ENCODE data around the gene TPRA1. TPM values are rescaled to one million over a fixed set of nuclear protein-coding genes. Genes with fewer than 3 reads are reported as not detected.
"Not testable (repeated sequence)": the region's sequence is repeated elsewhere in the genome, so short reads cannot be mapped to it uniquely, and the experiment has no call there.

Gene TPRA1
- total and polyA plus RNA-seq, 7 donors: 20.7 to 26.7 (median 24.2) TPM

DNA sequence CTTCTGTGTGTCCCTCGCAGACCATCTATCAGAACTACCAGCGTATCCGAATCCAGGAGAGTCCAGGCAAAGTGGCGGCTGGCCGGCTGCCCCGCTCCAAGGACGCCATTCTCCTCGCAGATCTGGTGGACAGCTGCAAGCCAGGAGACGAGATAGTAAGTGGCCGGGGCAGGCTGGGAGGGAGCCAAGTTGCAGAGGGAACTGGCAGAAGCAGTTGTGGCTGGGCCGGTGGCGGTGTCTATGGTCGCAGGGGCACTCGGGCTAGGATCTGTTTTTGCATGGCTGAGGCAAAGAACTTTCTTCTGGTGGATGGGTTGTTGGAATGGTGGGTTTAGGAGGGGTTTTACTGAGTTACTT is 17.8 kb upstream of the TPRA1 start:
- H3K27ac ChIP-seq: peak overlapping the region; percentile 72

DNA sequence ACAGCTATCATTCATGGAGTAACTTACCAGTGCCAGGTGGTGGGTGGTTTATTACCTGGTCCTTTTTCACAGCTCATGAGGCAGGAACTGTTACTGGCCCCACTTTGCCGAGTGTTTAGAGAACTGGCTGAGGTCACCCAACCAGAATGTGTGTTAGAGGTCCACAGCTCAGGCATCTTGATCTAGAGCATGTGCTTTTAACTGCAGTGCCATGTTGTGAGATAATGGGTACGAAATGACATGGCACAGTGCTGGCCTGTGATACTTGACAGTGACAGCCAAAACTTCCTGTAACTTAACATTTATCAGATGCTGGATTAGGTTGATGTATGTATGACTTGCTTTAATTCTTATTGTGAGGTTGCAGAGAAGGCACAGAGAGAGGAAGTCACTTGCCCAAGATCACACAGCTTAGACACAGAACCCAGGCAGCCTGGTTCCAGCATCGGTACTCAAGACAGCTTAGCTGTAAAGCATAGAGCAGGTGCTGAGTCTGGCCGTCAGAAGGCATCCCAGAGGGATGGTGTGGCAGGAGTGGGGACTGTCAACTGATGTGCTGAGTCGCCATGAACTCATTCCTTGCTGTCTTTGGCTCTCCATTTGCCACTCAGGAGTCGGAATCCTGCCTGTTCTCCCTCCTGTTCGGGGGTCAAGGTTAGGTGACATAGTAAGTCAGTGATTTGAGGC is 17.3 kb upstream of the TPRA1 start:
- H3K4me3 ChIP-seq: peak overlapping the region; percentile 28
- H3K4me1 ChIP-seq: peaks cover 23% of the 10 kb centered on the region
- H3K36me3 ChIP-seq (ENCODE audit: insufficient read depth in 1 of 2, low read depth in 1 of 2): peaks cover 0 to 14% of the 10 kb centered on the region in 2 donors
- ATAC-seq (peak; percentile 24 to 48 (median 40)), DNase-seq (peak in 1 of 2 donors; percentile 15)
- intact Hi-C loops (cut with DNase I): no loop called here
- no peaks in the 10 kb centered on the region for H3K27me3 ChIP-seq (ENCODE audit: insufficient read depth in 3 of 3, low read length in 2 of 3)
- WGBS, 3 donors: 42 to 52% (median 43%) methylated on average over 7 of the region's 7 CpGs
- TF ChIP-seq, protein P1, sequence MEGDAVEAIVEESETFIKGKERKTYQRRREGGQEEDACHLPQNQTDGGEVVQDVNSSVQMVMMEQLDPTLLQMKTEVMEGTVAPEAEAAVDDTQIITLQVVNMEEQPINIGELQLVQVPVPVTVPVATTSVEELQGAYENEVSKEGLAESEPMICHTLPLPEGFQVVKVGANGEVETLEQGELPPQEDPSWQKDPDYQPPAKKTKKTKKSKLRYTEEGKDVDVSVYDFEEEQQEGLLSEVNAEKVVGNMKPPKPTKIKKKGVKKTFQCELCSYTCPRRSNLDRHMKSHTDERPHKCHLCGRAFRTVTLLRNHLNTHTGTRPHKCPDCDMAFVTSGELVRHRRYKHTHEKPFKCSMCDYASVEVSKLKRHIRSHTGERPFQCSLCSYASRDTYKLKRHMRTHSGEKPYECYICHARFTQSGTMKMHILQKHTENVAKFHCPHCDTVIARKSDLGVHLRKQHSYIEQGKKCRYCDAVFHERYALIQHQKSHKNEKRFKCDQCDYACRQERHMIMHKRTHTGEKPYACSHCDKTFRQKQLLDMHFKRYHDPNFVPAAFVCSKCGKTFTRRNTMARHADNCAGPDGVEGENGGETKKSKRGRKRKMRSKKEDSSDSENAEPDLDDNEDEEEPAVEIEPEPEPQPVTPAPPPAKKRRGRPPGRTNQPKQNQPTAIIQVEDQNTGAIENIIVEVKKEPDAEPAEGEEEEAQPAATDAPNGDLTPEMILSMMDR (IDR thresholded peaks at IDR 0.05): no peak
- no peaks in the 10 kb centered on the region for H3K9me3 ChIP-seq
- peak overlapping the region; percentile 72 for H3K27ac ChIP-seq

More for the DNA sequence above, 17.8 kb upstream of the TPRA1 start:
- peak; percentile 70 to 87 for DNase-seq
- H3K9me3 ChIP-seq: no peaks in the 10 kb centered on the region
- ATAC-seq: peak; percentile 80 to 90 (median 86)
- no peaks in the 10 kb centered on the region for H3K27me3 ChIP-seq (ENCODE audit: insufficient read depth in 3 of 3, low read length in 2 of 3)
- WGBS, 3 donors: 28 to 42% (median 29%) methylated on average over 13 to 14 of the region's 14 CpGs
- peaks cover 0 to 14% of the 10 kb centered on the region in 2 donors for H3K36me3 ChIP-seq (ENCODE audit: insufficient read depth in 1 of 2, low read depth in 1 of 2)
- TF ChIP-seq, protein P1 (IDR thresholded peaks at IDR 0.05): no peak
- peak overlapping the region; percentile 28 for H3K4me3 ChIP-seq
- H3K4me1 ChIP-seq: peaks cover 23% of the 10 kb centered on the region
- intact Hi-C loops (cut with DNase I): no loop called here

DNA sequence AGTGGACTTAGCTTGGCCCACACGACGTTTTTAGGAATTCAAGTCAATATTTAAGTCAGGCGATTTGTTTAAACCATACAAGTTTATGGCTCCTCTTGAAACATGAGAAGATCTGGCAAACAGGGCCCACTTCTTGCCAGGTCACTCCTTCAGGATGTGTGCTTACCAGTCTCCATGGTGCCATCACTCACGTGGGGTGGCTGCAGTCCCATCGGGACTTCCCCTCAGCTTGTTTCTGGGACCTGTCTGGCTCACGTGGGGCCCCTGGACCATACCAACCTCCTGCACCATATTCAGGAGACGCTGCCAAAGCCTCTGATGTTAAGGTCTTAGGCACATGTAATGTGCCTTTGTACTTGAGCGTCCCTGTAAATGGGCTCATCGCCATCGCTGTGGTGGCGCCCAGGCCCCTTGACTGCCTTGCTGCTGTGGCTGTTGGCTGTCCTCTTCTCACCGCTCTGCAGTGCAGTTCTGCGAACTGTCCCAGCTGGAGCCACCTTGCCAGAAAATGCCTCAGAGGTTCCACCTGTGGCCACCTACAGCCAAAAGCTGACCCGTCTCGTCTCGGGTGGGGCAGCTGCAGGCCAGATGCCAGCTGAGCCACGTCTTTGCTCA is 16.6 kb upstream of the TPRA1 start:
- H3K9me3 ChIP-seq: no peaks in the 10 kb centered on the region
- peaks cover 23% of the 10 kb centered on the region for H3K4me1 ChIP-seq
- DNase-seq: peak in 1 of 2 donors; percentile 68
- TF ChIP-seq, protein P1 (IDR thresholded peaks at IDR 0.05): no peak
- H3K27ac ChIP-seq: peak overlapping the region; percentile 72
- no peaks in the 10 kb centered on the region for H3K27me3 ChIP-seq (ENCODE audit: insufficient read depth in 3 of 3, low read length in 2 of 3)
- ATAC-seq: peak; percentile 33 to 81 (median 74)
- peaks cover 0 to 14% of the 10 kb centered on the region in 2 donors for H3K36me3 ChIP-seq (ENCODE audit: insufficient read depth in 1 of 2, low read depth in 1 of 2)
- no peak overlapping the region for H3K4me3 ChIP-seq
- intact Hi-C loops (cut with DNase I): no loop called here
- WGBS, 3 donors: 42 to 57% (median 43%) methylated on average over 17 of the region's 17 CpGs

DNA sequence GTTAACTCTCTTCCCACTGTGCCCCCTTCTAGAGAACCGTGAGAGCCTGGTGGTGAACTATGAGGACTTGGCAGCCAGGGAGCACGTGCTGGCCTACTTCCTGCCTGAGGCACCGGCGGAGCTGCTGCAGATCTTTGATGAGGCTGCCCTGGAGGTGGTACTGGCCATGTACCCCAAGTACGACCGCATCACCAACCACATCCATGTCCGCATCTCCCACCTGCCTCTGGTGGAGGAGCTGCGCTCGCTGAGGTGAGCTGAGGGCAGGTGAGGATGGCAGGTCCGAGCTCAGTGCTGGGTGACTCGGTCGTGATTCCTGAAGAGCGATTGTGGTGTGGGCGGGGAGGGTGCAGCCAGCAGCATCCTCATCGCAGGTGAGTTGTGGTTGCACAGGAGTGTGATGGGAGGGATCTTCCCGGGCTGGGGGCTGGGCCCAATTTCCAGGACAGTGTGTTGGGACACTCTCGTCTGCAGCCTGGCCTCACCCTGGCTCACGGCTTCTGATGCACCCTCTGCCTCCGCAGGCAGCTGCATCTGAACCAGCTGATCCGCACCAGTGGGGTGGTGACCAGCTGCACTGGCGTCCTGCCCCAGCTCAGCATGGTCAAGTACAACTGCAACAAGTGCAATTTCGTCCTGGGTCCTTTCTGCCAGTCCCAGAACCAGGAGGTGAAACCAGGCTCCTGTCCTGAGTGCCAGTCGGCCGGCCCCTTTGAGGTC is 15.7 kb upstream of the TPRA1 start:
- no peaks in the 10 kb centered on the region for H3K27me3 ChIP-seq (ENCODE audit: insufficient read depth in 3 of 3, low read length in 2 of 3)
- H3K9me3 ChIP-seq: no peaks in the 10 kb centered on the region
- DNase-seq: peak in 1 of 2 donors; percentile 58
- H3K4me1 ChIP-seq: peaks cover 23% of the 10 kb centered on the region
- WGBS, 3 donors: 60 to 71% (median 66%) methylated on average over 24 of the region's 24 CpGs
- ATAC-seq: peak in 3 of 4 donors; percentile 36 to 54 (median 39)
- TF ChIP-seq, protein P1 (IDR thresholded peaks at IDR 0.05): no peak
- peaks cover 0 to 14% of the 10 kb centered on the region in 2 donors for H3K36me3 ChIP-seq (ENCODE audit: insufficient read depth in 1 of 2, low read depth in 1 of 2)
- H3K27ac ChIP-seq: peak overlapping the region; percentile 72
- intact Hi-C loops (cut with DNase I): no loop called here
- no peak overlapping the region for H3K4me3 ChIP-seq

DNA sequence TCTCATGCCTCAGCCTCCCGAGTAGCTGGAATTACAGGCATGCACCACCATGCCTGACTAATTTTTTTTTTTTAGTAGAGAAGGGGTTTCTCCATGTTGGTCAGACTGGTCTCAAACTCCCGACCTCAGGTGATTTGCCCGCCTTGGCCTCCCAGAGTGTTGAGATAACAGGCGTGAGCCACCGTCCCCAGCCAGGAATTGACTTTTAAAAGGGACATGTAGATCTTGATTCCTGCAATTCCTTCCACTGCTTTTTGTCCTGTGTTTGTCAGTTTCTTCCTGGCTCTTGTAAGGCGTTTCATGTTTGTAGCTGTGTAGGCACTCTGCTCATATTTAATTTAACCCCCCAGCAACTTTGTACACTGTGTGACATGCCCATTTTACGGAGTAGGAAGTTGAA is 15.0 kb upstream of the TPRA1 start:
- H3K27ac ChIP-seq; intact Hi-C loops (cut with DNase I): not testable (repeated sequence)

More for the DNA sequence above, 15.0 kb upstream of the TPRA1 start:
- Histone ChIP-seq H3K36me3 (ENCODE audit: insufficient read depth in 1 of 2, low read depth in 1 of 2) (peaks cover 0 to 12% of the 10 kb centered on the region in 2 donors), H3K4me1 (peaks cover 23% of the 10 kb centered on the region)
- not testable (repeated sequence) for H3K9me3 ChIP-seq; H3K4me3 ChIP-seq; ATAC-seq; H3K27me3 ChIP-seq (ENCODE audit: insufficient read depth in 3 of 3, low read length in 2 of 3)
- 94 to 97% (median 96%) methylated on average over 7 of the region's 7 CpGs for WGBS, 3 donors
- peak in 1 of 2 donors; percentile 12 for DNase-seq

All from psoas muscle (tissue), 8 donors.